IMR-90 (cell line): ENCODE data around the gene XCR1. TPM values are rescaled to one million over a fixed set of nuclear protein-coding genes. Genes with fewer than 3 reads are reported as not detected.

ENCODE experiments used
- ATAC-seq: fragments of 200-7000 bp; cut with Tn5 transposase; 2 replicates; pipeline ENCODE4 v1.9.1; 2020; ENCODE audit warnings: low read depth, mild to moderate bottlenecking, moderate library complexity
- BruUV-seq: library from RNA; stranded (reverse); fragments of 400-500 nt; replicated peaks from 2 replicates; lab custom pipeline; 2021; lab: Mats Ljungman, UMichigan
- CTCF ChIA-PET: fragments of 300-600 bp; formaldehyde crosslinking; extraction: SDS; loops from one replicate; lab custom pipeline; 2021; ENCODE audit warnings: antibody characterized with exemption; lab: Yijun Ruan, JAX
- POLR2A ChIA-PET: fragments of 300-600 bp; sonication (Branson Sonifier 250); formaldehyde crosslinking; loops from one replicate; lab custom pipeline; 2022; ENCODE audit warnings: antibody characterized with exemption; ENCODE audit not compliant: unreplicated experiment; lab: Charles Lee
- DNase-seq: peaks from one replicate; pipeline ENCODE4 v3.0.0; 2013
- H2AFZ ChIP-seq: replicated peaks from 2 replicates; pipeline ENCODE3; 2013; ENCODE audit warnings: low read length, mild to moderate bottlenecking; ENCODE audit not compliant: poor library complexity
- H2AK5ac ChIP-seq: 2 replicates; pipeline ENCODE4 v1.6.1; 2013; ENCODE audit warnings: low read depth, low read length, inconsistent platforms
- H2AK9ac ChIP-seq: replicated peaks from 2 replicates; pipeline ENCODE3; 2013; ENCODE audit warnings: mild to moderate bottlenecking, low read depth, low read length, moderate library complexity; ENCODE audit not compliant: poor library complexity
- H2BK120ac ChIP-seq: 2 replicates; pipeline ENCODE4 v1.6.1; 2013; ENCODE audit warnings: low read depth, low read length, inconsistent platforms
- H2BK15ac ChIP-seq: 3 replicates; pipeline ENCODE4 v1.6.1; 2013; ENCODE audit warnings: low read depth, low read length, inconsistent platforms
- H2BK20ac ChIP-seq: 2 replicates; pipeline ENCODE4 v1.6.1; 2013; ENCODE audit warnings: low read depth, mild to moderate bottlenecking, inconsistent platforms, low read length, moderate library complexity
- H2BK5ac ChIP-seq: 2 replicates; pipeline ENCODE4 v1.6.1; 2013; ENCODE audit warnings: mild to moderate bottlenecking, low read depth, low read length, inconsistent platforms; ENCODE audit not compliant: poor library complexity, severe bottlenecking
- H3K14ac ChIP-seq: replicated peaks from 2 replicates; pipeline ENCODE4 v1.6.1; 2013; ENCODE audit warnings: low read depth, low read length, inconsistent platforms
- H3K18ac ChIP-seq: 2 replicates; pipeline ENCODE4 v1.6.1; 2013; ENCODE audit warnings: low read depth, low read length, control low read depth
- H3K23ac ChIP-seq: 2 replicates; pipeline ENCODE4 v1.6.1; 2013; ENCODE audit warnings: low read depth, low read length, inconsistent platforms
- H3K27ac ChIP-seq: 2 replicates; pipeline ENCODE4 v1.5.1; 2013; ENCODE audit warnings: mild to moderate bottlenecking, control low read depth, low read length; ENCODE audit not compliant: insufficient read depth
- H3K27me3 ChIP-seq: 2 replicates; pipeline ENCODE4 v1.6.1; 2013; ENCODE audit warnings: low read length; ENCODE audit not compliant: control insufficient read depth, insufficient read depth
- H3K36me3 ChIP-seq: 2 replicates; pipeline ENCODE4 v1.6.1; 2013; ENCODE audit warnings: low read length, mixed read lengths; ENCODE audit not compliant: control insufficient read depth, insufficient read depth
- H3K4ac ChIP-seq: 2 replicates; pipeline ENCODE4 v1.6.1; 2013; ENCODE audit warnings: low read depth, low read length, inconsistent platforms
- H3K4me1 ChIP-seq: 2 replicates; pipeline ENCODE4 v1.6.1; 2013; ENCODE audit warnings: low read length, mixed read lengths; ENCODE audit not compliant: control insufficient read depth, insufficient read depth
- H3K4me2 ChIP-seq: 2 replicates; pipeline ENCODE4 v1.6.1; 2013; ENCODE audit warnings: low read depth, mild to moderate bottlenecking, control low read depth, low read length, moderate library complexity
- H3K4me3 ChIP-seq: 2 replicates; pipeline ENCODE4 v1.5.1; 2013; ENCODE audit warnings: low read depth, mild to moderate bottlenecking, control low read depth, low read length, moderate library complexity; ENCODE audit not compliant: insufficient read depth
- H3K56ac ChIP-seq: 2 replicates; pipeline ENCODE4 v1.6.1; 2013; ENCODE audit warnings: low read length, inconsistent platforms; ENCODE audit not compliant: insufficient read depth; ENCODE audit errors: extremely low read depth
- H3K79me1 ChIP-seq, 2 experiments: 2 replicates each; pipeline ENCODE4 v1.6.1; 2013; ENCODE audit warnings: low read length in 2 of 2, inconsistent platforms in 1 of 2, low read depth in 1 of 2
- H3K9ac ChIP-seq: 2 replicates; pipeline ENCODE4 v1.6.1; 2013; ENCODE audit warnings: low read depth, low read length, control low read depth
- H3K9me1 ChIP-seq: 2 replicates; pipeline ENCODE4 v1.6.1; 2013; ENCODE audit warnings: low read length, inconsistent platforms; ENCODE audit not compliant: insufficient read depth
- H3K9me3 ChIP-seq: 2 replicates; pipeline ENCODE4 v1.6.1; 2013; ENCODE audit warnings: low read length; ENCODE audit not compliant: control insufficient read depth, insufficient read depth
- H4K20me1 ChIP-seq: 2 replicates; pipeline ENCODE4 v1.6.1; 2013; ENCODE audit warnings: low read length, inconsistent platforms; ENCODE audit not compliant: insufficient read depth
- H4K5ac ChIP-seq: 2 replicates; pipeline ENCODE4 v1.6.1; 2013; ENCODE audit warnings: mild to moderate bottlenecking, low read depth, low read length, control low read depth
- H4K8ac ChIP-seq, 2 experiments: 2 replicates each; pipeline ENCODE4 v1.6.1; 2013; ENCODE audit warnings: low read depth in 2 of 2, low read length in 2 of 2, control low read depth in 1 of 2, inconsistent platforms in 1 of 2
- H4K91ac ChIP-seq: 2 replicates; pipeline ENCODE4 v1.6.1; 2013; ENCODE audit warnings: low read depth, low read length, inconsistent platforms; ENCODE audit not compliant: insufficient read depth
- CTCF ChIP-seq: conservative IDR thresholded peaks from 2 replicates; pipeline ENCODE4 v1.5.1; 2012; ENCODE audit warnings: mild to moderate bottlenecking, low read depth, low read length, improper control_type of control experiment
- MAZ ChIP-seq: IDR thresholded peaks from 2 replicates; pipeline ENCODE4 v1.6.1; 2012; ENCODE audit warnings: low read depth, mild to moderate bottlenecking, low read length, improper control_type of control experiment, moderate library complexity, borderline replicate concordance
- MXI1 ChIP-seq: IDR thresholded peaks from 2 replicates; pipeline ENCODE4 v1.6.1; 2012; ENCODE audit warnings: low read depth, mild to moderate bottlenecking, low read length, moderate library complexity, borderline replicate concordance
- POLR2A ChIP-seq: IDR thresholded peaks from 2 replicates; pipeline ENCODE4 v1.6.1; 2012; ENCODE audit warnings: mild to moderate bottlenecking, low read depth, low read length
- WGBS, 2 experiments: methylation state at CpG; one replicate each; pipeline versions ENCODE4 v1.1.5 to v1.1.7; 2013; ENCODE audit warnings: missing lambda C conversion rate in 2 of 2; ENCODE audit not compliant: insufficient read length in 1 of 2; ENCODE audit errors: extremely low coverage in 2 of 2; 5-methylcytosine and 5-hydroxymethylcytosine counted together
- dilution Hi-C: fragments of 300-500 bp; cut with HindIII; formaldehyde crosslinking; loops from one replicate; pipeline ENCODE4 v1.14.3; 2018; ENCODE audit warnings: low sequenced_read_pairs; ENCODE audit not compliant: unreplicated experiment
- in situ Hi-C: fragments of 300-500 bp; cut with MboI; formaldehyde crosslinking; loops from 3 replicates; pipeline ENCODE4 v1.14.3; 2019; ENCODE audit warnings: low sequenced_read_pairs, inconsistent platforms, mixed read lengths
- intact Hi-C: fragments of 100-400 bp; cut with micrococcal nuclease; formaldehyde crosslinking; loops from 2 replicates; pipeline ENCODE4 v1.10.0; 2022
- polyA plus RNA-seq, 3 experiments: library from polyadenylated mRNA; depleted of rRNA; stranded (reverse); fragments of >200 nt; gene quantifications; 2 replicates each; pipeline ENCODE4 v1.2.3, GENCODE V29; 2012; ENCODE audit warnings: low replicate concordance in 1 of 3
- total RNA-seq: library from RNA; depleted of rRNA; stranded (reverse); fragments of >200 nt; gene quantifications from 2 replicates; pipeline ENCODE4 v1.2.3, GENCODE V29; 2012

XCR1 gene
- total and polyA plus RNA-seq, 2 of the 4 experiments (the other 2 are of a cell fraction) = not detected

GRCh38 chr3:45995236-45996192 is 31.8 kb downstream of the XCR1 start, which contains the start of gene FYCO1:
Gene FYCO1 (minus strand): TSS chr3:45995824. CDS start chr3:45984910, 10,914 bp downstream.
- Histone ChIP-seq H3K56ac (peak within 1 kb of the TSS; percentile 86), H3K9me1 (peaks cover 25% of the 10 kb centered on the region), H2BK20ac (peak within 1 kb of the TSS; percentile 94), H2BK120ac (peak within 1 kb of the TSS; percentile 93), H4K8ac (peak within 1 kb of the TSS; percentile 88 to 100), H3K18ac (peak within 1 kb of the TSS; percentile 21), H3K4me3 (peak within 1 kb of the TSS; percentile 77), H4K5ac (peak within 1 kb of the TSS; percentile 95), H3K36me3 (no peaks in the 10 kb centered on the region), H3K4ac (peak within 1 kb of the TSS; percentile 98), H3K27ac (peak within 1 kb of the TSS; percentile 60), H3K4me2 (peak within 1 kb of the TSS; percentile 100), H4K91ac (peak within 1 kb of the TSS; percentile 89), H3K14ac (peak within 1 kb of the TSS; percentile 97), H3K9ac (peak within 1 kb of the TSS; percentile 73), H3K27me3 (no peaks in the 10 kb centered on the region; the same call in 1 of the 2 replicates), H2BK5ac (peak within 1 kb of the TSS; percentile 57), H3K9me3 (no peaks in the 10 kb centered on the region), H3K4me1 (peaks cover 11% of the 10 kb centered on the region), H4K20me1 (no peaks in the 10 kb centered on the region), H2AK9ac (peak within 1 kb of the TSS; percentile 96), H3K79me1 (peaks cover 11 to 47% of the 10 kb centered on the region in 2 experiments), H2BK15ac (peak within 1 kb of the TSS; percentile 92), H3K23ac (peak within 1 kb of the TSS; percentile 86), H2AFZ (peak within 1 kb of the TSS; percentile 98), H2AK5ac (peak within 1 kb of the TSS; percentile 51)
- 2% methylated on average over 61 of the region's 67 CpGs; no CpG with 5 or more reads in 1 of the 2 experiments for WGBS, 2 experiments
- no TSS peak for BruUV-seq
- CTCF ChIA-PET = no interaction called here
- no peak for TF ChIP-seq CTCF
- TF ChIP-seq MAZ = peak; percentile 86; the same call in 1 of the 2 replicates
- no peak for TF ChIP-seq MXI1
- TF ChIP-seq POLR2A = peak; percentile 28; the same call in 1 of the 2 replicates
- DNase-seq (peak; percentile 86), ATAC-seq (peak; percentile 99)
- intact Hi-C loops = no loop called here
- in situ Hi-C loops = no loop called here
- dilution Hi-C loops = no loop called here
- POLR2A ChIA-PET = no interaction called here
